GM23338 (cell line): ENCODE results near the gene DIDO1. TPM values are rescaled to one million over a fixed set of nuclear protein-coding genes. Genes with fewer than 3 reads are reported as not detected.

Source experiments
- ATAC-seq: fragments of 200-7000 bp; cut with Tn5 transposase; 3 replicates; pipeline ENCODE4 v1.9.1; 2020
- DNase-seq: peaks from one replicate; pipeline ENCODE4 v3.0.0-alpha.2; 2015; ENCODE audit warnings: low spot score
- H2AFZ ChIP-seq: fragments of 200-600 bp; sonication (generic); 2 replicates; pipeline ENCODE4 v1.8.0; 2016; ENCODE audit warnings: antibody characterized with exemption, mild to moderate bottlenecking, moderate library complexity
- H3F3A ChIP-seq: fragments of 200-600 bp; sonication (generic); replicated peaks from 2 replicates; pipeline ENCODE4 v1.8.0; 2017; ENCODE audit warnings: antibody characterized with exemption, mixed run types, low read depth
- H3K27ac ChIP-seq: fragments of 200-600 bp; sonication (generic); 2 replicates; pipeline ENCODE4 v1.6.1; 2016; ENCODE audit warnings: low read depth
- H3K27me3 ChIP-seq: fragments of 200-600 bp; sonication (generic); 2 replicates; pipeline ENCODE4 v1.8.0; 2016; ENCODE audit warnings: mild to moderate bottlenecking, mixed run types, moderate library complexity; ENCODE audit not compliant: insufficient read depth
- H3K36me3 ChIP-seq: fragments of 200-600 bp; sonication (generic); 2 replicates; pipeline ENCODE4 v1.8.0; 2016; ENCODE audit warnings: mild to moderate bottlenecking; ENCODE audit not compliant: insufficient read depth
- H3K4me1 ChIP-seq: fragments of 200-600 bp; sonication (generic); 2 replicates; pipeline ENCODE4 v1.8.0; 2016; ENCODE audit warnings: mild to moderate bottlenecking, moderate library complexity; ENCODE audit not compliant: insufficient read depth
- H3K4me2 ChIP-seq: fragments of 200-600 bp; sonication (generic); 2 replicates; pipeline ENCODE4 v1.7.1; 2017; ENCODE audit warnings: mixed run types
- H3K4me3 ChIP-seq: fragments of 200-600 bp; sonication (generic); 2 replicates; pipeline ENCODE4 v1.6.1; 2016; ENCODE audit warnings: mixed run types
- H3K79me2 ChIP-seq: fragments of 200-600 bp; sonication (generic); replicated peaks from 2 replicates; pipeline ENCODE4 v1.8.0; 2017; ENCODE audit warnings: mild to moderate bottlenecking; ENCODE audit not compliant: insufficient read depth
- H3K9me2 ChIP-seq: fragments of 200-600 bp; sonication (generic); 2 replicates; pipeline ENCODE4 v1.8.0; 2017; ENCODE audit not compliant: insufficient read depth
- H4K20me1 ChIP-seq: fragments of 200-600 bp; sonication (generic); replicated peaks from 2 replicates; pipeline ENCODE4 v1.8.0; 2017; ENCODE audit warnings: mild to moderate bottlenecking; ENCODE audit not compliant: insufficient read depth
- H3K27ac Mint-ChIP-seq: 2 replicates; pipeline ENCODE4 v1.8.0; 2020; ENCODE audit warnings: inconsistent platforms, mild to moderate bottlenecking, moderate library complexity, mixed read lengths
- H3K27me3 Mint-ChIP-seq: 3 replicates; pipeline ENCODE4 v1.8.0; 2022; ENCODE audit warnings: low read depth, mild to moderate bottlenecking, moderate library complexity, mixed read lengths, inconsistent platforms; ENCODE audit not compliant: insufficient read depth, poor library complexity
- H3K36me3 Mint-ChIP-seq: 3 replicates; pipeline ENCODE4 v1.8.0; 2021; ENCODE audit warnings: low read depth, mild to moderate bottlenecking, inconsistent platforms, moderate library complexity, mixed read lengths
- H3K4me1 Mint-ChIP-seq: 3 replicates; pipeline ENCODE4 v1.8.0; 2020; ENCODE audit warnings: mild to moderate bottlenecking, inconsistent platforms, mixed read lengths
- H3K4me3 Mint-ChIP-seq: 3 replicates; pipeline ENCODE4 v1.8.0; 2021; ENCODE audit warnings: moderate library complexity, mild to moderate bottlenecking, inconsistent platforms, mixed read lengths
- H3K9me3 Mint-ChIP-seq: 3 replicates; pipeline ENCODE4 v1.8.0; 2020; ENCODE audit warnings: moderate library complexity, mild to moderate bottlenecking, inconsistent platforms, mixed read lengths
- CREB1 ChIP-seq: fragments of 250-450 bp; sonication (Bioruptor Pico); IDR thresholded peaks from 2 replicates; pipeline ENCODE4 v1.5.0; 2020; ENCODE audit warnings: low read depth, mild to moderate bottlenecking, moderate library complexity
- EZH2 ChIP-seq: fragments of 200-600 bp; sonication (generic); IDR thresholded peaks from one replicate; pipeline ENCODE4 v1.8.0; 2017; ENCODE audit warnings: antibody characterized with exemption, mild to moderate bottlenecking, low read depth; ENCODE audit not compliant: unreplicated experiment
- EZH2phosphoT487 ChIP-seq: fragments of 200-600 bp; sonication (generic); IDR thresholded peaks from one replicate; pipeline ENCODE4 v1.8.1; 2018; ENCODE audit warnings: antibody characterized with exemption; ENCODE audit not compliant: unreplicated experiment
- JUNB ChIP-seq: IDR thresholded peaks from one replicate; pipeline ENCODE4 v1.6.1; 2016; ENCODE audit warnings: antibody characterized with exemption; ENCODE audit not compliant: unreplicated experiment
- NANOG ChIP-seq: IDR thresholded peaks from 2 replicates; pipeline ENCODE4 v1.6.1; 2016; ENCODE audit warnings: antibody characterized with exemption, borderline replicate concordance
- POLR2AphosphoS5 ChIP-seq: IDR thresholded peaks from 2 replicates; pipeline ENCODE4 v1.6.1; 2016; ENCODE audit warnings: antibody characterized with exemption, low read depth
- STAT1 ChIP-seq: IDR thresholded peaks from one replicate; pipeline ENCODE4 v1.6.1; 2016; ENCODE audit warnings: antibody characterized with exemption; ENCODE audit not compliant: unreplicated experiment
- ZNF114 ChIP-seq: fragments of 250-450 bp; sonication (Bioruptor Pico); IDR thresholded peaks from 2 replicates; pipeline ENCODE4 v1.5.0; 2020; ENCODE audit warnings: mild to moderate bottlenecking, moderate library complexity
- ZNF331 ChIP-seq: fragments of 250-450 bp; sonication (Bioruptor Pico); IDR thresholded peaks from 2 replicates; pipeline ENCODE4 v1.5.0; 2020; ENCODE audit warnings: low read depth, mild to moderate bottlenecking, moderate library complexity
- polyA plus RNA-seq: library from polyadenylated mRNA; unstranded; fragments of >200 nt; fragmentation: Nextera tagmentation; extraction: Ambion mirVana; gene quantifications from 2 replicates; pipeline ENCODE4 v1.2.1, GENCODE V29; 2016
- total RNA-seq: library from RNA; depleted of rRNA; stranded (reverse); fragments of >200 nt; shearing (Covaris generic); gene quantifications from 2 replicates; pipeline ENCODE4 v1.2.3, GENCODE V29; 2014
- TF ChIP-seq, protein P1 (sequence below), 2 experiments: fragments of 200-600 bp in 1 of 2; sonication (generic) in 1 of 2; conservative IDR thresholded peaks; 2 replicates each; pipeline versions ENCODE4 v1.5.1 to v1.6.1; 2016 to 2017; ENCODE audit warnings: antibody characterized with exemption in 2 of 2, low read depth in 2 of 2, mild to moderate bottlenecking in 2 of 2, moderate library complexity in 1 of 2
- TF ChIP-seq, protein P2 (sequence below): IDR thresholded peaks from 2 replicates; pipeline ENCODE4 v1.6.1; 2016; ENCODE audit warnings: antibody characterized with exemption
- TF ChIP-seq, protein P3 (sequence below): IDR thresholded peaks from one replicate; pipeline ENCODE4 v1.6.1; 2018; ENCODE audit warnings: antibody characterized with exemption; ENCODE audit not compliant: unreplicated experiment
- TF ChIP-seq, protein P4 (sequence below): fragments of 250-450 bp; sonication (Bioruptor Pico); IDR thresholded peaks from 2 replicates; pipeline ENCODE4 v1.5.0; 2020; ENCODE audit warnings: mild to moderate bottlenecking, moderate library complexity

The DIDO1 gene
- total and polyA plus RNA-seq, 2 experiments from 2014 or later, result 72.4 to 162 TPM

DNA sequence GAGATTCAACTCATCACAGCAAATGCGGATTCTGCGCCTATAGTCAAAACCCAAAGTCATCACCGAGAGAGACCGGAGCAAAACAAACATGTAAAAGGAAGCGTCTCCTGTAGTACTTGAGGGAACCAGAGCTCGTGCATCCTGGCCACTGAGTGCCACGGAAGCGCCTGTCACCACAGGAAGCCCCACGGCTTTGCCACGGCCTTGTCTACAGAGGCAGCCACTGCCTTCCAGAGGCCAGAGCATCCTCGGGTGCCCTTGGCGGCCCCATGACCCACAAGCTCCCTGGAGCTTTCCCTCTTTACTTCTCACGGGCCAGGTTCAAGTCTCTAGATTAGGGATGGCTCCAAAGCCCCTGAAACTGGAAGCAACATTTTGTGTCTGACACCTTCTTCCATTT, 72.2 kb downstream of the DIDO1 start:
- TF ChIP-seq ZNF331 (CRISPR knock-in tag) (no peak), NANOG (no peak), EZH2 (no peak), ZNF114 (CRISPR knock-in tag) (no peak), STAT1 (no peak), EZH2phosphoT487 (no peak), JUNB (no peak), CREB1 (CRISPR knock-in tag) (no peak), POLR2AphosphoS5 (no peak)
- TF ChIP-seq, protein P1, sequence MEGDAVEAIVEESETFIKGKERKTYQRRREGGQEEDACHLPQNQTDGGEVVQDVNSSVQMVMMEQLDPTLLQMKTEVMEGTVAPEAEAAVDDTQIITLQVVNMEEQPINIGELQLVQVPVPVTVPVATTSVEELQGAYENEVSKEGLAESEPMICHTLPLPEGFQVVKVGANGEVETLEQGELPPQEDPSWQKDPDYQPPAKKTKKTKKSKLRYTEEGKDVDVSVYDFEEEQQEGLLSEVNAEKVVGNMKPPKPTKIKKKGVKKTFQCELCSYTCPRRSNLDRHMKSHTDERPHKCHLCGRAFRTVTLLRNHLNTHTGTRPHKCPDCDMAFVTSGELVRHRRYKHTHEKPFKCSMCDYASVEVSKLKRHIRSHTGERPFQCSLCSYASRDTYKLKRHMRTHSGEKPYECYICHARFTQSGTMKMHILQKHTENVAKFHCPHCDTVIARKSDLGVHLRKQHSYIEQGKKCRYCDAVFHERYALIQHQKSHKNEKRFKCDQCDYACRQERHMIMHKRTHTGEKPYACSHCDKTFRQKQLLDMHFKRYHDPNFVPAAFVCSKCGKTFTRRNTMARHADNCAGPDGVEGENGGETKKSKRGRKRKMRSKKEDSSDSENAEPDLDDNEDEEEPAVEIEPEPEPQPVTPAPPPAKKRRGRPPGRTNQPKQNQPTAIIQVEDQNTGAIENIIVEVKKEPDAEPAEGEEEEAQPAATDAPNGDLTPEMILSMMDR (conservative IDR thresholded peaks at IDR 0.05; ENCODE audit: low read depth in 2 of 2), result no peak
- TF ChIP-seq, protein P2, sequence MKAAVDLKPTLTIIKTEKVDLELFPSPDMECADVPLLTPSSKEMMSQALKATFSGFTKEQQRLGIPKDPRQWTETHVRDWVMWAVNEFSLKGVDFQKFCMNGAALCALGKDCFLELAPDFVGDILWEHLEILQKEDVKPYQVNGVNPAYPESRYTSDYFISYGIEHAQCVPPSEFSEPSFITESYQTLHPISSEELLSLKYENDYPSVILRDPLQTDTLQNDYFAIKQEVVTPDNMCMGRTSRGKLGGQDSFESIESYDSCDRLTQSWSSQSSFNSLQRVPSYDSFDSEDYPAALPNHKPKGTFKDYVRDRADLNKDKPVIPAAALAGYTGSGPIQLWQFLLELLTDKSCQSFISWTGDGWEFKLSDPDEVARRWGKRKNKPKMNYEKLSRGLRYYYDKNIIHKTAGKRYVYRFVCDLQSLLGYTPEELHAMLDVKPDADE, result no peak
- TF ChIP-seq, protein P3, sequence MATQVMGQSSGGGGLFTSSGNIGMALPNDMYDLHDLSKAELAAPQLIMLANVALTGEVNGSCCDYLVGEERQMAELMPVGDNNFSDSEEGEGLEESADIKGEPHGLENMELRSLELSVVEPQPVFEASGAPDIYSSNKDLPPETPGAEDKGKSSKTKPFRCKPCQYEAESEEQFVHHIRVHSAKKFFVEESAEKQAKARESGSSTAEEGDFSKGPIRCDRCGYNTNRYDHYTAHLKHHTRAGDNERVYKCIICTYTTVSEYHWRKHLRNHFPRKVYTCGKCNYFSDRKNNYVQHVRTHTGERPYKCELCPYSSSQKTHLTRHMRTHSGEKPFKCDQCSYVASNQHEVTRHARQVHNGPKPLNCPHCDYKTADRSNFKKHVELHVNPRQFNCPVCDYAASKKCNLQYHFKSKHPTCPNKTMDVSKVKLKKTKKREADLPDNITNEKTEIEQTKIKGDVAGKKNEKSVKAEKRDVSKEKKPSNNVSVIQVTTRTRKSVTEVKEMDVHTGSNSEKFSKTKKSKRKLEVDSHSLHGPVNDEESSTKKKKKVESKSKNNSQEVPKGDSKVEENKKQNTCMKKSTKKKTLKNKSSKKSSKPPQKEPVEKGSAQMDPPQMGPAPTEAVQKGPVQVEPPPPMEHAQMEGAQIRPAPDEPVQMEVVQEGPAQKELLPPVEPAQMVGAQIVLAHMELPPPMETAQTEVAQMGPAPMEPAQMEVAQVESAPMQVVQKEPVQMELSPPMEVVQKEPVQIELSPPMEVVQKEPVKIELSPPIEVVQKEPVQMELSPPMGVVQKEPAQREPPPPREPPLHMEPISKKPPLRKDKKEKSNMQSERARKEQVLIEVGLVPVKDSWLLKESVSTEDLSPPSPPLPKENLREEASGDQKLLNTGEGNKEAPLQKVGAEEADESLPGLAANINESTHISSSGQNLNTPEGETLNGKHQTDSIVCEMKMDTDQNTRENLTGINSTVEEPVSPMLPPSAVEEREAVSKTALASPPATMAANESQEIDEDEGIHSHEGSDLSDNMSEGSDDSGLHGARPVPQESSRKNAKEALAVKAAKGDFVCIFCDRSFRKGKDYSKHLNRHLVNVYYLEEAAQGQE, result no peak
- TF ChIP-seq, protein P4, sequence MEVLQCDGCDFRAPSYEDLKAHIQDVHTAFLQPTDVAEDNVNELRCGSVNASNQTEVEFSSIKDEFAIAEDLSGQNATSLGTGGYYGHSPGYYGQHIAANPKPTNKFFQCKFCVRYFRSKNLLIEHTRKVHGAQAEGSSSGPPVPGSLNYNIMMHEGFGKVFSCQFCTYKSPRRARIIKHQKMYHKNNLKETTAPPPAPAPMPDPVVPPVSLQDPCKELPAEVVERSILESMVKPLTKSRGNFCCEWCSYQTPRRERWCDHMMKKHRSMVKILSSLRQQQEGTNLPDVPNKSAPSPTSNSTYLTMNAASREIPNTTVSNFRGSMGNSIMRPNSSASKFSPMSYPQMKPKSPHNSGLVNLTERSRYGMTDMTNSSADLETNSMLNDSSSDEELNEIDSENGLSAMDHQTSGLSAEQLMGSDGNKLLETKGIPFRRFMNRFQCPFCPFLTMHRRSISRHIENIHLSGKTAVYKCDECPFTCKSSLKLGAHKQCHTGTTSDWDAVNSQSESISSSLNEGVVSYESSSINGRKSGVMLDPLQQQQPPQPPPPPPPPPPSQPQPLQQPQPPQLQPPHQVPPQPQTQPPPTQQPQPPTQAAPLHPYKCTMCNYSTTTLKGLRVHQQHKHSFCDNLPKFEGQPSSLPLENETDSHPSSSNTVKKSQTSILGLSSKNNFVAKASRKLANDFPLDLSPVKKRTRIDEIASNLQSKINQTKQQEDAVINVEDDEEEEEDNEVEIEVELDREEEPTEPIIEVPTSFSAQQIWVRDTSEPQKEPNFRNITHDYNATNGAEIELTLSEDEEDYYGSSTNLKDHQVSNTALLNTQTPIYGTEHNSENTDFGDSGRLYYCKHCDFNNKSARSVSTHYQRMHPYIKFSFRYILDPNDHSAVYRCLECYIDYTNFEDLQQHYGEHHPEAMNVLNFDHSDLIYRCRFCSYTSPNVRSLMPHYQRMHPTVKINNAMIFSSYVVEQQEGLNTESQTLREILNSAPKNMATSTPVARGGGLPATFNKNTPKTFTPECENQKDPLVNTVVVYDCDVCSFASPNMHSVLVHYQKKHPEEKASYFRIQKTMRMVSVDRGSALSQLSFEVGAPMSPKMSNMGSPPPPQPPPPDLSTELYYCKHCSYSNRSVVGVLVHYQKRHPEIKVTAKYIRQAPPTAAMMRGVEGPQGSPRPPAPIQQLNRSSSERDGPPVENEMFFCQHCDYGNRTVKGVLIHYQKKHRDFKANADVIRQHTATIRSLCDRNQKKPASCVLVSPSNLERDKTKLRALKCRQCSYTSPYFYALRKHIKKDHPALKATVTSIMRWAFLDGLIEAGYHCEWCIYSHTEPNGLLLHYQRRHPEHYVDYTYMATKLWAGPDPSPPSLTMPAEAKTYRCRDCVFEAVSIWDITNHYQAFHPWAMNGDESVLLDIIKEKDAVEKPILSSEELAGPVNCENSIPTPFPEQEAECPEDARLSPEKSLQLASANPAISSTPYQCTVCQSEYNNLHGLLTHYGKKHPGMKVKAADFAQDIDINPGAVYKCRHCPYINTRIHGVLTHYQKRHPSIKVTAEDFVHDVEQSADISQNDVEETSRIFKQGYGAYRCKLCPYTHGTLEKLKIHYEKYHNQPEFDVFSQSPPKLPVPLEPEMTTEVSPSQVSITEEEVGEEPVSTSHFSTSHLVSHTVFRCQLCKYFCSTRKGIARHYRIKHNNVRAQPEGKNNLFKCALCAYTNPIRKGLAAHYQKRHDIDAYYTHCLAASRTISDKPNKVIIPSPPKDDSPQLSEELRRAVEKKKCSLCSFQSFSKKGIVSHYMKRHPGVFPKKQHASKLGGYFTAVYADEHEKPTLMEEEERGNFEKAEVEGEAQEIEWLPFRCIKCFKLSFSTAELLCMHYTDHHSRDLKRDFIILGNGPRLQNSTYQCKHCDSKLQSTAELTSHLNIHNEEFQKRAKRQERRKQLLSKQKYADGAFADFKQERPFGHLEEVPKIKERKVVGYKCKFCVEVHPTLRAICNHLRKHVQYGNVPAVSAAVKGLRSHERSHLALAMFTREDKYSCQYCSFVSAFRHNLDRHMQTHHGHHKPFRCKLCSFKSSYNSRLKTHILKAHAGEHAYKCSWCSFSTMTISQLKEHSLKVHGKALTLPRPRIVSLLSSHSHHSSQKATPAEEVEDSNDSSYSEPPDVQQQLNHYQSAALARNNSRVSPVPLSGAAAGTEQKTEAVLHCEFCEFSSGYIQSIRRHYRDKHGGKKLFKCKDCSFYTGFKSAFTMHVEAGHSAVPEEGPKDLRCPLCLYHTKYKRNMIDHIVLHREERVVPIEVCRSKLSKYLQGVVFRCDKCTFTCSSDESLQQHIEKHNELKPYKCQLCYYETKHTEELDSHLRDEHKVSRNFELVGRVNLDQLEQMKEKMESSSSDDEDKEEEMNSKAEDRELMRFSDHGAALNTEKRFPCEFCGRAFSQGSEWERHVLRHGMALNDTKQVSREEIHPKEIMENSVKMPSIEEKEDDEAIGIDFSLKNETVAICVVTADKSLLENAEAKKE (CRISPR knock-in tag), result no peak
- no peak overlapping the region for H3K27ac Mint-ChIP-seq
- no peak overlapping the region for H2AFZ ChIP-seq
- peaks cover 43% of the 10 kb centered on the region for H3K36me3 Mint-ChIP-seq
- ATAC-seq, result no peak
- H3K27ac ChIP-seq, result no peak overlapping the region
- peaks cover 26% of the 10 kb centered on the region for H3K79me2 ChIP-seq
- no peaks in the 10 kb centered on the region for H3K9me3 Mint-ChIP-seq
- peaks cover 10% of the 10 kb centered on the region for H3K4me1 Mint-ChIP-seq
- H3F3A ChIP-seq, result peaks cover 9% of the 10 kb centered on the region; the same call in 1 of the 2 replicates
- no peak overlapping the region for H3K4me3 ChIP-seq
- H3K27me3 ChIP-seq, result no peaks in the 10 kb centered on the region
- H3K4me2 ChIP-seq, result no peak overlapping the region
- H3K4me1 ChIP-seq, result no peaks in the 10 kb centered on the region
- DNase-seq, result no peak
- peaks cover 16% of the 10 kb centered on the region for H4K20me1 ChIP-seq
- no peak overlapping the region for H3K4me3 Mint-ChIP-seq
- no peaks in the 10 kb centered on the region for H3K9me2 ChIP-seq
- peaks cover 27% of the 10 kb centered on the region for H3K36me3 ChIP-seq
- peaks cover 5% of the 10 kb centered on the region for H3K27me3 Mint-ChIP-seq
